NOMO-1 treated with dmso at 0.1 percent for 144 hours (cell line): ENCODE data around the gene DNAJC24.

Source experiments
- DNase-seq: peaks from one replicate; lab custom pipeline; 2025; ENCODE audit not compliant: unreplicated experiment; lab: John Stamatoyannopoulos, UW

Gene DNAJC24

DNA sequence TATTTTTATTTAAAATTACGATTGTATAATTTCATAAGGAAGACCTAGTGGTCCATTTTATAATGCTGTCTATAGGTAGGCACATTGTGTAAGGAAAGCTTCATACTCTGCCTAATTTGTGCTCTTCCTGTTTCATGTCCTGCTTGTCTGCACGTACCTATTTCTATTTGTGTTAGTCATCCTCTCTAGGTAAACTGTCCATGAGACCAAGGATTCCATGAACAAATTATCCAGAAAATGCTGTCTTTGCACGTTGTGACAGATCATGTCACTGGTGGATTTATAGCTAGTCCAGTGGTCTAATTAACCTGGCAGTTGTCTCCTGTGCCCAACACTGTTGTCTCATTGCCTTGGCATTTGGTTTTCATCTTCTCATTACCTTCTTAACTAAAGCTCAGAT lies 44.7 kb downstream of the DNAJC24 start:
- DNase-seq = no peak

DNA sequence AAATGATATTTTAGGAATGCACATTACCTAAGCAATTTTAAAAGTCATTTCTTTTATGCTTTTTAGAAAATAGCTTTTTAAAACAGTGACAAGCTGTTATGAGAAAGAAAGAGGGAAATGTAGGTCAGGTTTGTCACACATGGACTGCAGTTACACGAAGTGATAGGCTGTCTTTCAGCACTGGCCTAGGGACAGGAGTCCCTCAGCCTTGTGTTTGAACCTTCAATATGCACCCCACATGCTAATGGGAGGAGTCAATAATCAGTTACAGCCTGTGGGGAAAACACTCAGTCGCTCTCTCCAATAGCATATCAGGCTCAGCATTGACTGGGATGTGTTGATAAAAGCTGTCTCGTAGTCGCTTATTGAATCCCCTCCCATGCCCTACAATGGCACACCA lies 45.8 kb downstream of the DNAJC24 start:
- DNase-seq = no peak

DNA sequence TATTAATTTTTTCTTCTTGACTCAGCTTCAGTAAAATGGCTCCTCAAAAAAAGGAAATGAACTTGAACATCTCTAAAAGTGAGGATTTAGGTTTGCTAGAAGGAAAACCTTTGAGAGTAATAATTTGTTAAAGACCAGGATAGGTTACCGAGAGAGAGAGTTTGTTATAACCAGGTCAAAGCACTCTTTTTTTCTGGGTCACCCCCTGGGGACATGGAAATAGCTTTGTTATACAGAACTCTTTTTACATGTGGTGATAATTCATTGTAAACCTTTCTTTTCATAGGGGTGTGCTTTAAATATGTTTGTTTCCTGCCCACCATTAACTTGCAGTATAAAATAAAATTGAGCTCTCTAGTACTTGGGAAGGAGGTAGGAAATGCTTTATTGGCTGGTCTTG lies 47.7 kb downstream of the DNAJC24 start:
- no peak for DNase-seq

DNA sequence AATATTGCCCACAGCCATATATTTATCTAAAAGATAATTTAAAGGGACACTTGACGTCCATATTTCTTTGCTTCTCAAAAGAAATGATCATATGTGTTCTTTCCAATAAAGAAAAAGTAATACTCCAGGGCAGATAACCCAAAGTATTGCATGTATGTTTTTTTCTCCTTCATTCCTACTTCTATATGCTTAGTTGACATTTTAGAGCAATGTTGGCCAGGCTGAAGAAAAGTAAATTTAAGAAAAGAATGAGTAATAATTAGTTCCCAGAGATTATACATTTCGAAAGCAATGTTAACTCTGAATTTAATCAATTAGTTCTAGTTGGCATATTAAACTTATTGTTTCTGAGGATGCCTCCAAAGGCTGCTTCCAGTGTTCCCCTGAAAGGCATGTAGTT lies 48.2 kb downstream of the DNAJC24 start:
- no peak for DNase-seq

DNA sequence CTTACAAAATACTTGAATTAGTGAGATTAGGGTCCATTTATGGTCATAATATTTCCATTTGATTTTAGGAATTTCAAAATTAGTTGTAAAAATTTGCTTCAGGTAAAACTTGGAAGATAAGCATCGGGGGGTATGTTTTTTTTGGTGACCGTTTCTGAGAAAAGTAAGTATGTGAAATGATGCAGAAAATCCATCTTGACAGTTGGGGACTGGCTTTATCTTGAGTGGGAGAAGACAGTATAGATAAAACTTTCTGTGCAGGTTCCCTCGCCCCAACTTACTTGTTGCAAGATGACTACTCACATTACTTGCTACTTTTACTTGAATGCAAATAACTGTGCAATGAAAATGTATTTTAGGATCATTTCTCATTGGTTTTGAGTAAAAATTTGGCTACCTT lies 49.5 kb downstream of the DNAJC24 start:
- no peak for DNase-seq

DNA sequence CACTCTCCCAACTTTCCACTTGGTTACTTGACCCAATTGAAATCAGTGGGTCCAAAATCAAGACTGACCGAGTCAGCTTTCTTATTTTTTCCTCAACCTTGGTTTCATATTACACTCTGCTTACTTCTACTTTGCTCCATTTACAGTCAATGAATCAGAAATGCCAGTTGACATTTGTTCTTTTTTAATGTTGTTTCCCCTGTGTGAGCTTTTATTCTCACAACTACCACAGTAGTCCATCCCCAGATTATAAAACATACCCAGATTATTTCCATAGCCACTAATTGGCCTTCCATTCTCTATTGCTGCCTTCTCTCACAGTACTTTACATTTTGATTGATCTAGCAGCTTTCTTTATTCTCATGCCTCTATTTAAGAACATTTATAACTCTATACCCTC lies 50.0 kb downstream of the DNAJC24 start:
- no peak for DNase-seq

DNA sequence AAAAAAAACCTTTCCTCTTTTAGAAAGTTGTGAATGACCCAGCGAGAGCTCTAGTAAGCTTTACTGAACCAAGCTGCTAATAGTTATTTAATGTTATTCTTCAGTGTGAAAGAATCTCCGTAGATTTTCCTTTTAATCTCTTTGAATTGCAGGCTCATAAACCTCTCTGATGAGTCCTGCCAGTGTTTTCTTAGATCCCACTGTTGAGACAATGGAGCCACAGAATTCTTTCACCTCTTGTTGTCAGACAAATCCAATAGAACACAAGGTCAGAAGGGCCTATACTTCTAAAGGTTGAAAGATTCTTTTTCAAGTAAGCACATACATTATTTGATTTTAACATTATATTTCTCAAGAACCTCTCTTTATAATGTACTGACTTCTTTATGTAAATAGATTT lies 52.2 kb downstream of the DNAJC24 start:
- DNase-seq = no peak

DNA sequence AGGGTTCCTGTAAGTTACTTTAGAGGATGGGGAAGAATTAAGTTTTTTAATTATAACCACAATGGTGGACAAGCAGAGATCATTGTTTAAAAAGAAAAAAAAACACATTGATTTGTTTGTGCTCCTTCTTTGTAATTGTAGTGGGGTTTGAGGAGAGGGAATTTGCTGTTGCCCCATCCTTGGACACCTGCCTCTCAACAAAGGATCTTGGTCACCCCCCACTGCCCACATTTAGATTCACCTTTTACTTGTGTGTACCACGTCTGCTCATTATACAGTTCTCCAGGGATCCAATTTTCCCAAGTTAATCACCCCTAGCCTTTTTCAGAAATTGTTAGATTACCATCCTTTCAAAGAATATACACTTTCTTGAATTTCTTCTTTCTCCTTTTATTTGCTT lies 53.0 kb downstream of the DNAJC24 start:
- no peak for DNase-seq

DNA sequence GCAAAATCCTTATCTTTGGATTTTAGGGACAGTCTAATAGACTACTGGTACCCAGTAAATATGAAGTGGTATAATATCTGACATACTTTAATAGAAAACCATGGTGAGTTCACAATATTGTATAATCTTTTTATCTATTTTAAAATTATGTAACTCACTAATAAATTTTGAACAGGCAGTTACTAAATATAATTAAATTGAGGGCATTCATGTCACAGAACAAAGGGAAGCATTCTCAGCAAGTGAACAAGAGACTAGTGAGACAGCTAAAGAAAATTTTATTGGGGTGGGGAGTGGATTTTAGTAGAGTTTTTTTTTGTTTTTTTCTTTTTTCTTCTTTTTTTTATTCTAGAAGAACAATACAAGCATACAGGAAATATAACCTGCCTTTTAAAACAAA lies 55.0 kb downstream of the DNAJC24 start:
- DNase-seq = no peak

DNA sequence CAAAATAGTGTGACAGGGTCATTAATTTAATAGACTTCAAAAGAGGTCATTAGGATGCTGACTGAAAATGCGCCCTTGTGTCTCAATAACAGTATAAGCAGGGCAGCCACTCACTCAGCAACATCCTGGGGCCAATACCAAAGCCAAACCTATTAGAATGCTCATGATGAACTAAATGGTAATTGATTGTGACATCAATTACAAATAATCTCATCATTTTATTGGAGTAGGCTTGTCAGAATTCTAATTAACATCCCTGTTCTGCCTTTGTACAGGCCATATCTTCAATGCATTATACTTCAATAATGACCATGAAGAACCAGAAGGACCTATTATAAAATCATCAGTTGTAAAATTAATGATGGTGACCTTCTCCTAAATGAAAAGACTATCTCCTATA lies 64.2 kb downstream of the DNAJC24 start:
- DNase-seq = no peak

DNA sequence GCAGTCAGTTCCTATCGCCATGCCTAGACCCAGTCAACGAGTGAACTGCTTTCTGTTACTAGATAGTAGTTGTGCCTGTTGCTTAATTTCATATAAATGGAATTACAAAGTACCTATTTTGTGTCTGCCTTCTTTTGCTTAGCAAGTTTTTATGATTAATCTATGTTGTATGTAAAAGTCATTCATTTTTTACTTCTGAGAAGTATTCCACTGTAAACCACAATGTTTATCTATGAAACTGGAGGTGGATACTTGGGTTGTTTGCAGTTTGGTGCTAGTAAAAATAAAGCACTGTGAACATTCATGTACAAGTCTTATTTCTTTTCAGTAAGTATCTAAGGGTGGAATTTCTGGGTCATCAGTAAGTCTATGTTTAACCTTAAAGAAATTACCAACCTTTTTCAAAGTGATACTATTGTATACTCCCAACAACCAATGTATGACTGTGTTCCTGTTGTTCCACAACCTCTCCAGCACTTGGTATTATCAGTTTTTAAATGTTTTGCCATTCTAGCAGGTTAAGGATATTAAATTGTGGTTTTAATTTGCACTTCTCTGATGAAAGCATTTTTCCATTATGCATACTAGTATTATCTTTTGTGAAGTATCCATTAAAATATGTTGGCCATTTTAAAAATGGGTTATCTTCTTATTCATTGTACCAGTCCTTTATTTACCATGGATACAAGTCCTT lies 68.2 kb downstream of the DNAJC24 start:
- no peak for DNase-seq

DNA sequence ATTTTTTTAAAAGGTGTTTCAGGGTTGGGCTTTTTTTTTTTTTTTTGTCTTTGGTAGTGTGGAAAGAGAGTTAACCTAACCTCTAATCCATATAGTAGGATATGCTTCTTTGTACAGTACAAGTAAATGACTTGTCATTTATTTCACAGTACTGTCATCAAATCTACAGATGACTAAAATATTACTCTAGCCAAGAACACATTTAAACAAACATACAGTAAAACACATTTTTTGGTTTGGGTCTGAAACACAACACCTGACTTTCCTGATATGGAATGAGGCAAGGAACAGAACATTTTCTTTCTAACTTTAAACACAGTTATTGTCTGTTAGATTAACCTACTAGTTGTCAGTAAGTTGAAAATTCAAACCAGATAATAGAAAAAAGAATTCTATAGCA lies 71.6 kb downstream of the DNAJC24 start:
- DNase-seq = no peak

DNA sequence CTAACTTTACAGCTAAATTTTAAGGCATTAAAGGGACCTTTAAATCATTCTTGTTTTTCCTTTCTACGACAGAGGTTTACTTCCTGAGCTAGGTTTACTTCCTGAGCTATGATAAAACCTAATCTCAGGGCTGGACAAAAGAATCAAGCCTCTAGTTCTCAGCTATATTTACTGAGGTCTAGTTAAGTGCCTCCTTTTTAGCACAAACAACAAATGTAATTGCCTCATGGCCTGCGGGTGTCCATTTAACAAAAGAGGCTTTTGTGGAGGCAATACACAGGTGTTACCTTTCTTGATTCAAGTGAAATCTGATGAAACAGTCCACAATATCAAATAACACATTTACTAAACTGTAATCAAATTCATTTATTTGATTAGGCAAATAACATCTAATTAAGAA lies 72.4 kb downstream of the DNAJC24 start:
- no peak for DNase-seq

DNA sequence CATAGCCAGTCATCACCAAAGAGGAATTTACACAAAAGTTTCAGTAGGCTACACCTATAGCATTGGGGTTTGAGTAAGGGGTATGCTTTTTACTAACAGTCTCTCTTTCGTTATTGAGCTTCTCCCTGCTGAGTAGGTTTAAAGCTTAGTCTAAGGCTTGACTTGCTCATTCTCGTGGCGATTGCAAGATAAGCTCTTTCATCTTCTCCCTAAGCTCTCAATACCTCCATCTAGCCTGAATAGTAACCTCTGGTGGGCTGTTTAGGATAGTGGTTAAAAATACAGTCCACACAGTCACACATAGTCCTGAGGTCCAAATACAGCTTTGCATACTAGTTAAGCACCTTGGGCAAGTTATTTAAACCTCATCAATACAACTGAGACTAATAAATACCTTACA lies 74.1 kb downstream of the DNAJC24 start:
- no peak for DNase-seq

DNA sequence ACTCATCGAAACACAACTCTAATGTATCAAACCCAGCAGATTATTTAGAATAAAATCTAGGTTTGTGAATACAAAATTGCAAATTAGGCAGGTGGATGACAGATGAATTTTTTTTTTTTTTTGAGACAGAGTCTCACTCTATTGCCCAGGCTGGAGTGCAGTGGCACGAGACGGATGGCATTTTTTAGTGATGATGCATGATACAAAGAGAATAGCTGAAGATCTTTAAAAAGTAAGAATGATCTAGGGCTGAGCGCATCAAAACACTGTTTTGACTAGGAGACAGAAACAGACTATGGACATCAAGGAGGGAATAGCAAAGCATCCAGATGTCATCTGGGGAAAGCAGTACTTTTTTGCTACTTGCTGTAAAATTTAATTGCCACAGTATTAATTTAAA lies 76.0 kb downstream of the DNAJC24 start:
- DNase-seq = no peak

DNA sequence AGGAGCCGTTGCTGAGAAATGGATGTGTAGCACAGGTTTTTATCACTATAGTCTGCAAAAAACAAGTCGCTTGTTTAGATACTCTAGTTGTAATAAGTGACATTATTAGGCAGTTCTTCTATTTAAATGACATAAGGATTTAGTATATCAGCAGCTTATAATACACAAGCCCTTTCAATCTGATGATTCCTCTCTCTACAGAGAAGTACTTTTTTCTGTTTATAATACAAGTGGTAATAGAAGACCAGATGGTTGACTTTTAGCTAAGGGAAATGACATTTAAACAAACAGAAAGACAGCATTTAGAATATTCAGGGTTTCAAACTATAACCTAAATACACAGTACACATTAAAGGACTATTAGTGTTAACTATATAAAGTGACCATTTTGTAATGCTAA lies 79.4 kb downstream of the DNAJC24 start:
- no peak for DNase-seq

DNA sequence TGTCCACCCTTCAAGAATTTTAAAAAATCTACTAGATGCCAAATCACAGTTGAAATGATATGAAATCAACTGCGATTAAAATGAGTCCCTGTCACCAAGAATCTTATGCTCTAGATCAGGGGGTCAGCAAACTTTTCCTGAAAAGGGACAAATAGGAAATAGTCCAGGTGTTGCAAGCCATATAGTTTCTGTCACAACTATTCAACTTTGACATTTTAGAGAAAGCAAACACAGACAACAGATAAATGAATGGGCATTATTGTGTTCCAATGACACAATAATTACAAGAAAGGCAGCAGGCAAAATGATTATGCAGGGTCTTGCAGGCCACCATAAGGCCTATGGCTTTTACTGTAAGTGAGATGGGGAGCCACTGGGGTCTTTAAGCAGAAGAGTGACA lies 81.2 kb downstream of the DNAJC24 start:
- DNase-seq = no peak

DNA sequence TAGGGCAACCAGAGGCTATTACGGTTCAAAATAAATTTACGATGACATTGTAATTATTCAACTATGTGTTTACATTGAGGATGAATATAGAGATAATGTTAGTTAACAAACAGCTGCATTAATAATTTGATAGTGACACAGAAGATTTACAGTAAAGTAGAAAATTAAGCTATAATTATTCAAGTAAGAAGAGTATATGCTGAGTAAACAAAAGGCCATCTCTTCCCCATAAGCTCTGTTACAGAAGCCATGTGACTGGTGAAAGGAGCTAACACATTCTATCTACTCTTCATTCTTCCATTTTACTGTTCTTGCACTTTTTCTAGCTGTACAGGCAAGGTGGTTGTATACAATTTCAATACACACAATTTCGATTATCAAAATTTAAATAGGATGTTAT lies 85.5 kb downstream of the DNAJC24 start:
- no peak for DNase-seq

DNA sequence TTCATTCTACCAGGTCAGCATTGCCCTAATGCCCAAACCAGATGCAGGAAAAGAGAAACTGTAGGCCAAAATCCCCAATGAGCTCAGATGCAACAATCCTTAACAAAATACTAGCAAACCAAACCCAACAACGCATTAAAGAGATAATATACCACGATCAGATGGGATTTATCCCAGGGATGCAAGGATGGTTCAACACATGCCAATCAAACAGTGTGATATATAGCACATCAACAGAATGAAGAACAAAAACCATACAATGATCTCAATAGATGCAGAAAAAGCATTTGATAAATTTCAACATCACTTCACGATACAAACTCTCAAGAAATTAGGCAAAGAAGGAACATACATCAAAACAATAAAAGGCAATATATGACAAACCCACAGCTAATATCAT lies 94.8 kb downstream of the DNAJC24 start:
- no peak for DNase-seq

DNA sequence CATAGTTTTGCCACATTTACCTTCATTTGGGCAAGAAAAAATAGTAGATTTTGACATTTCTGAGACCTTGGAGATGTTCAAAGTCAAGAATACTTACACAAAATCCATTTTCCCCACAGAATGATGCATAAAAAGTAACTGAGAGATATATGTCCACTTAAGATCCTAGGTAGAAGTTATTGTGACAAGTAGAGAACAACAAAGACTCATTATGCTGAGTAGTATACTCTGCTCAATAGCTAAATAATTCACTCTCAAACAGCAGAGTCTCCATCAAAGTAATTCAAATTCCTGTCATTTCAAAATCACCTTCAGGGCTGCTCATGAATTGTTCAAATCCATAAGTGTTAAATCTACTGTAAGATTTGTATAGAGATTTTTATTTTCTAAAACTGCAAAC lies 104.4 kb downstream of the DNAJC24 start:
- DNase-seq = no peak

DNA sequence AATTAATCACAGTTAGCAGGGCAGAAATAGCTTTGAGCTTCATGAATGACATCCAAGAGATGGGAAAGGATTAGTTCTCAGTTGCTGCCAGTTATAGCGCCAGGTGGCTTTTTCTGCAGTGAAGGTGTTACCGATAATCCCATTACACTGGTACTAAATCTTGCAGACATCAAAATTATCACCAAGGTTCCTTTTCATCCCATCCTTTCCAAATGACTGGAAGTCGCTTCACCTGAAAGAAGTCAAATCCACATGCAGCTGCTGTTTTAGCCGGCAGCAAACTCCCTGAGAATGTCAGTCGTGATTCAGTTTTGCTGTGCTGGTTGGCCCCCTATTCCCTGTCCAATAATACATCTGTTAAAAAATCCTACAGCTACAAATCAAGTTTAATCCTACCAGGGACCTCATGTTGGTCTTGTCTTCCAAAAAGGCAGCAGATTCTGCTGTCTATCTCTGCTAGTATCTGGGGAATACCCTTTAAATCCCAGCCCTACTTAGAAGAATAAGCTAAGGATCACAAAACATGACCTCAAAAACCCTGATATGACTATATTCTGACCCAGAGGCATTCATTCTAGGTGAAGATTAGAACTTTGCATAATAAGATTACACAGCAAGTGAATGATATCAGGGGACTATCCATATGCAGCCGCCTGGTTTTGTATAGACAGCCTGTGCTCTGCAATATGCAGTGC lies 108.0 kb downstream of the DNAJC24 start:
- DNase-seq = no peak

DNA sequence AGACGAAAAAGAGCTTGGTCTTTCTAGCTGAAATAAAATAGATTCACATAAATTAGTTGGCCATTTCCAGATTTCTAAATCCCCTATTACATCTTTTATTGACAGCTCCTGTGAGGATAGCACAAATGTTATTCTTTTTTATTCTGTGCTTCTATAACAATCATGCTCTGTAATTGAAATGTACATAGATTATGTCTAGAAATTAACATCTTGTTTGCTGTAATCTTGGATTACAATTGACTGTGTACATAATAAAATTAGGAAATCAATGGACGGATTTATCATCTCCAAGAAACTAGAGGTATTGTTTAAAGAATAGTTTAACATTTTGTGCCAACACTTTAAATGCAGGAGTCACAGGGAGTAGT lies 108.5 kb downstream of the DNAJC24 start:
- no peak for DNase-seq

DNA sequence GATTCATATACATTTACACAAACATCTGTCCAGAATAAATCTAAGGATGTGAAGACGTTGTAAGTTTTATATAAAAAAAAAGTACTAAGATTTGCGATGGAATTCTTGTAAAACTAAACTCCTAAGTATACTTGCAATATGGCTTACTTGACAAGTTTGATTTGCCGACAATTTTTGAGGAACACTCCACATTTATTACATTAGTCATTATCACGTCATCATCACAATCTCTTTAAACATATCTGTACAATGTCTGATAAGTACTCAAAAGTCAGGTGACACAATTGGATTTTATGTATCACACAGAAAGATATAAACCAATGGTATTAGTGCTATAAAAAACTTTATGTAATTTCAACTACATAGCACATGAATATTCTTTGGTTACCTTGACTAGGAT lies 109.4 kb downstream of the DNAJC24 start:
- no peak for DNase-seq
